A549 (cell line): ENCODE data around the gene ALPG. TPM values are rescaled to one million over a fixed set of nuclear protein-coding genes. Genes with fewer than 3 reads are reported as not detected.
"Not testable (repeated sequence)": the region's sequence is repeated elsewhere in the genome, so short reads cannot be mapped to it uniquely, and the experiment has no call there.

ENCODE experiments used
- ATAC-seq, 2 experiments: fragments of 200-7000 bp in 1 of 2; fragments of >200 bp in 1 of 2; cut with Nextera tagmentation in 1 of 2; cut with Tn5 transposase in 1 of 2; 3 replicates each; pipeline versions ENCODE4 v1.8.0 to v1.9.1; 2018 to 2020; ENCODE audit warnings: mild to moderate bottlenecking in 1 of 2, moderate library complexity in 1 of 2
- CTCF ChIA-PET: fragments of 300-600 bp; sonication (Branson Sonifier 250); formaldehyde crosslinking; extraction: SDS; loops from one replicate; lab custom pipeline; 2021; ENCODE audit warnings: antibody characterized with exemption, inconsistent platforms; lab: Yijun Ruan, JAX
- POLR2A ChIA-PET: fragments of 350-600 bp; formaldehyde crosslinking; extraction: SDS; loops from one replicate; lab custom pipeline; 2021; ENCODE audit warnings: antibody characterized with exemption, inconsistent platforms; lab: Yijun Ruan, JAX
- DNase-seq, 2 experiments: peaks; one replicate each; pipeline versions ENCODE4 v3.0.0 to v3.0.0-alpha.2; 2011 to 2016; ENCODE audit warnings: low read depth in 1 of 2, low spot score in 1 of 2
- FAIRE-seq: peaks from 2 replicates; lab custom pipeline; 2011; peaks lifted over from hg19 to GRCh38; lab: Jason Lieb, UNC
- H3K27ac ChIP-seq, 2 experiments: fragments of >200 bp; sonication (Bioruptor Twin); formaldehyde crosslinking; 3 replicates each; pipeline ENCODE4 v1.5.1; 2016 to 2017
- H3K4me1 ChIP-seq: fragments of >200 bp; sonication (Bioruptor Twin); formaldehyde crosslinking; 3 replicates; pipeline ENCODE4 v1.6.1; 2016
- H3K4me2 ChIP-seq: fragments of >200 bp; sonication (Bioruptor Twin); formaldehyde crosslinking; 3 replicates; pipeline ENCODE4 v1.6.1; 2016
- H3K4me3 ChIP-seq: fragments of >200 bp; sonication (Bioruptor Twin); formaldehyde crosslinking; 3 replicates; pipeline ENCODE4 v1.5.1; 2016
- H3K9me3 ChIP-seq: fragments of >200 bp; sonication (Bioruptor Twin); formaldehyde crosslinking; 3 replicates; pipeline ENCODE4 v1.6.1; 2016
- BCL3 ChIP-seq: fragments of >200 bp; sonication (Bioruptor Twin); formaldehyde crosslinking; IDR thresholded peaks from 3 replicates; pipeline ENCODE4 v1.6.1; 2016
- BHLHE40 ChIP-seq: IDR thresholded peaks from 2 replicates; pipeline ENCODE4 v1.6.1; 2012; ENCODE audit warnings: low read depth, low read length, inconsistent platforms
- CHD2 ChIP-seq: fragments of 150-350 bp; IDR thresholded peaks from 2 replicates; pipeline ENCODE4 v1.6.1; 2014; ENCODE audit warnings: low read length; ENCODE audit not compliant: partially characterized antibody
- CTCF ChIP-seq: fragments of >200 bp; sonication (Bioruptor Twin); formaldehyde crosslinking; IDR thresholded peaks from 3 replicates; pipeline ENCODE4 v1.5.1; 2016
- EHMT2 ChIP-seq: fragments of 200-600 bp; sonication (generic); IDR thresholded peaks from 2 replicates; pipeline ENCODE4 v1.6.1; 2016; ENCODE audit warnings: antibody characterized with exemption, low read depth, mild to moderate bottlenecking, moderate library complexity
- HDAC2 ChIP-seq: fragments of 200-600 bp; sonication (generic); IDR thresholded peaks from 2 replicates; pipeline ENCODE4 v1.6.1; 2016
- HOXB5 ChIP-seq: fragments of 250-450 bp; sonication (Bioruptor Pico); IDR thresholded peaks from 2 replicates; pipeline ENCODE4 v1.5.0; 2020; ENCODE audit warnings: mild to moderate bottlenecking, moderate library complexity
- JUN ChIP-seq, 2 experiments: fragments of >200 bp; sonication (Bioruptor Twin); formaldehyde crosslinking; IDR thresholded peaks; 2 replicates in 1 of 2; 3 replicates in 1 of 2; pipeline ENCODE4 v1.6.1; 2016 to 2017
- JUNB ChIP-seq: fragments of >200 bp; sonication (Bioruptor Twin); formaldehyde crosslinking; IDR thresholded peaks from 2 replicates; pipeline ENCODE4 v1.6.1; 2016
- KDM1A ChIP-seq: fragments of 200-600 bp; sonication (generic); IDR thresholded peaks from 2 replicates; pipeline ENCODE4 v1.6.1; 2016; ENCODE audit warnings: low read depth, mild to moderate bottlenecking
- KDM5A ChIP-seq: fragments of 200-600 bp; sonication (generic); IDR thresholded peaks from 2 replicates; pipeline ENCODE4 v1.6.1; 2016; ENCODE audit warnings: antibody characterized with exemption, mild to moderate bottlenecking
- MYC ChIP-seq: IDR thresholded peaks from 2 replicates; pipeline ENCODE4 v1.6.1; 2012; ENCODE audit warnings: mild to moderate bottlenecking, inconsistent platforms, low read length, improper control_type of control experiment, borderline replicate concordance
- NPAS2 ChIP-seq: fragments of 250-450 bp; sonication (Bioruptor Pico); IDR thresholded peaks from 2 replicates; pipeline ENCODE4 v1.8.0; 2022; ENCODE audit warnings: mild to moderate bottlenecking, moderate library complexity, borderline replicate concordance
- NR3C1 ChIP-seq: fragments of >200 bp; sonication (Bioruptor Twin); formaldehyde crosslinking; IDR thresholded peaks from 3 replicates; pipeline ENCODE4 v1.6.1; 2017
- POLR2AphosphoS2 ChIP-seq: conservative IDR thresholded peaks from 2 replicates; pipeline ENCODE4 v1.6.1; 2012; ENCODE audit warnings: low read length, improper control_type of control experiment, inconsistent platforms
- SMC3 ChIP-seq: fragments of >200 bp; sonication (Bioruptor Twin); formaldehyde crosslinking; IDR thresholded peaks from 3 replicates; pipeline ENCODE4 v1.6.1; 2018; ENCODE audit warnings: inconsistent platforms
- TFCP2L1 ChIP-seq: fragments of 250-450 bp; sonication (Bioruptor Pico); IDR thresholded peaks from 2 replicates; pipeline ENCODE4 v1.5.0; 2021; ENCODE audit warnings: mild to moderate bottlenecking
- USF2 ChIP-seq: fragments of 450-650 bp; IDR thresholded peaks from 2 replicates; pipeline ENCODE4 v1.6.1; 2014; ENCODE audit warnings: antibody characterized with exemption
- WGBS: methylation state at CpG from one replicate; pipeline ENCODE4 v1.1.6; 2017; ENCODE audit errors: missing lambda C conversion rate; 5-methylcytosine and 5-hydroxymethylcytosine counted together
- polyA plus RNA-seq, 4 experiments: library from polyadenylated mRNA; depleted of rRNA in 3 of 4; stranded (reverse); fragments of >200 nt; fragmentation: RNase III in 1 of 4; extraction: RNeasy Plus Mini Kit Qiagen cat#74134 plus additional on column Dnase treatment in 1 of 4; gene quantifications; 2 replicates in 3 of 4; 3 replicates in 1 of 4; pipeline ENCODE4 v1.2.3, GENCODE V29; 2011 to 2017
- TF ChIP-seq, protein P1 (sequence below): fragments of 200-600 bp; sonication (generic); IDR thresholded peaks from 2 replicates; pipeline ENCODE4 v1.6.1; 2016; ENCODE audit warnings: antibody characterized with exemption, mild to moderate bottlenecking, moderate library complexity
- TF ChIP-seq, protein P2 (sequence below): IDR thresholded peaks from 2 replicates; pipeline ENCODE4 v1.6.1; 2012
- TF ChIP-seq, protein P3 (sequence below): fragments of >200 bp; sonication (Bioruptor Twin); formaldehyde crosslinking; IDR thresholded peaks from 2 replicates; pipeline ENCODE4 v1.6.1; 2016
- TF ChIP-seq, protein P4 (sequence below): fragments of 250-450 bp; sonication (Bioruptor Pico); IDR thresholded peaks from 2 replicates; pipeline ENCODE4 v1.5.0; 2020; ENCODE audit warnings: low read depth, mild to moderate bottlenecking, moderate library complexity

ALPG gene
- polyA plus RNA-seq, 2 of the 4 experiments (the other 2 are of a cell fraction), result 0.04 to 0.18 TPM

DNA sequence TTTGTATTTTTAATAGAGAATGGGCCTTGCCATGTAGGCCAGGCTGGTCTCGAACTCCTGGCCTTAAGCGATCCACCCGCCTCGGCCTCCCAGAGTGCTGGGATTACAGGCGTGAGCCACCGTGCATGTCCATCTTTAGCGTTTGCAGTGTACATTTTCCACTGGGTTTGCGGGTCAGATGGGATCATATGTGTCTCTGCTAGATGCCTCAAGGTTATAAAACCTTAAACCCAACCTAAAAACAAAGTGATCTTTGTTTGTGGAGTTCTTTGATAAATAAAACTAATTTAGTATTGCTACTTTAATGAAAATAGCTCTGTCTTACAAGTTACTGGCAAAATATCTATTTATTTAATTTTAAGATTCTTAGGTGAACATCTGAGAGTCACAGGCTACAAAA is 13.1 kb upstream of the ALPG start:
- ATAC-seq, result no peak
- 91% methylated on average over 8 of the region's 8 CpGs for WGBS
- no peak overlapping the region for H3K4me2 ChIP-seq
- no peak for DNase-seq
- ChIA-PET POLR2A (no interaction called here), CTCF (interaction anchor here (0.7 to 1.9 kb wide), 2 partner anchors 46 to 68 kb away, joined by 3 to 5 read pairs; no protein-coding TSS in a partner anchor)
- H3K4me3 ChIP-seq, result no peak overlapping the region
- no peak overlapping the region for H3K27ac ChIP-seq
- H3K9me3 ChIP-seq, result no peaks in the 10 kb centered on the region
- peaks cover 32% of the 10 kb centered on the region for H3K4me1 ChIP-seq
- no peak for FAIRE-seq
- TF ChIP-seq EHMT2 (no peak), HOXB5 (CRISPR knock-in tag) (no peak), HDAC2 (no peak), KDM1A (no peak), TFCP2L1 (no peak), CHD2 (no peak), NPAS2 (no peak), JUNB (no peak), CTCF (no peak), SMC3 (no peak), KDM5A (no peak), NR3C1 (no peak), USF2 (no peak), POLR2AphosphoS2 (no peak), MYC (no peak), JUN (IDR thresholded peaks at IDR 0.05) (no peak)
- TF ChIP-seq, protein P1, sequence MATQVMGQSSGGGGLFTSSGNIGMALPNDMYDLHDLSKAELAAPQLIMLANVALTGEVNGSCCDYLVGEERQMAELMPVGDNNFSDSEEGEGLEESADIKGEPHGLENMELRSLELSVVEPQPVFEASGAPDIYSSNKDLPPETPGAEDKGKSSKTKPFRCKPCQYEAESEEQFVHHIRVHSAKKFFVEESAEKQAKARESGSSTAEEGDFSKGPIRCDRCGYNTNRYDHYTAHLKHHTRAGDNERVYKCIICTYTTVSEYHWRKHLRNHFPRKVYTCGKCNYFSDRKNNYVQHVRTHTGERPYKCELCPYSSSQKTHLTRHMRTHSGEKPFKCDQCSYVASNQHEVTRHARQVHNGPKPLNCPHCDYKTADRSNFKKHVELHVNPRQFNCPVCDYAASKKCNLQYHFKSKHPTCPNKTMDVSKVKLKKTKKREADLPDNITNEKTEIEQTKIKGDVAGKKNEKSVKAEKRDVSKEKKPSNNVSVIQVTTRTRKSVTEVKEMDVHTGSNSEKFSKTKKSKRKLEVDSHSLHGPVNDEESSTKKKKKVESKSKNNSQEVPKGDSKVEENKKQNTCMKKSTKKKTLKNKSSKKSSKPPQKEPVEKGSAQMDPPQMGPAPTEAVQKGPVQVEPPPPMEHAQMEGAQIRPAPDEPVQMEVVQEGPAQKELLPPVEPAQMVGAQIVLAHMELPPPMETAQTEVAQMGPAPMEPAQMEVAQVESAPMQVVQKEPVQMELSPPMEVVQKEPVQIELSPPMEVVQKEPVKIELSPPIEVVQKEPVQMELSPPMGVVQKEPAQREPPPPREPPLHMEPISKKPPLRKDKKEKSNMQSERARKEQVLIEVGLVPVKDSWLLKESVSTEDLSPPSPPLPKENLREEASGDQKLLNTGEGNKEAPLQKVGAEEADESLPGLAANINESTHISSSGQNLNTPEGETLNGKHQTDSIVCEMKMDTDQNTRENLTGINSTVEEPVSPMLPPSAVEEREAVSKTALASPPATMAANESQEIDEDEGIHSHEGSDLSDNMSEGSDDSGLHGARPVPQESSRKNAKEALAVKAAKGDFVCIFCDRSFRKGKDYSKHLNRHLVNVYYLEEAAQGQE, result no peak
- TF ChIP-seq, protein P2, sequence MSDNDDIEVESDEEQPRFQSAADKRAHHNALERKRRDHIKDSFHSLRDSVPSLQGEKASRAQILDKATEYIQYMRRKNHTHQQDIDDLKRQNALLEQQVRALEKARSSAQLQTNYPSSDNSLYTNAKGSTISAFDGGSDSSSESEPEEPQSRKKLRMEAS, result no peak

DNA sequence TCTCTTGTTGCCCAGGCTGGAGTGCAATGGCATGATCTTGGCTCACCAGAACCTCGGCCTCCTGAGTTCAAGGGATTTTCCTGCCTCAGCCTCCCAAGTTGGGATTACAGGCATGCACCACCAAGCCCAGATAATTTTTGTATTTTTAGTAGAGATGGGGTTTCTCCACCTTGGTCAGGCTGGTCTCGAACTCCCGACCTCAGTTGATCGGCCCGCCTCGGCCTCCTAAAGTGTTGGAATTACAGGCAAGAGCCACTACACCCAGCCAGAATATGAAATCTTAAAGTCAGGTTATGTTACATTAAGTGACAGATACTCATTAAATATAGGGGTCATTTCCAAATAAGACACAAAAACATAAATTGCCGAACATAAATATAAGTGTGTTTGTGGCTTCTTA is 12.2 kb upstream of the ALPG start:
- not testable (repeated sequence) for H3K4me2 ChIP-seq, ATAC-seq, DNase-seq, H3K4me3 ChIP-seq, H3K27ac ChIP-seq, H3K9me3 ChIP-seq, FAIRE-seq
- WGBS, result 84% methylated on average over 7 of the region's 7 CpGs
- POLR2A ChIA-PET, result interaction anchor here (0.7 kb wide), 1 partner anchor 277 kb away, joined by 3 read pairs; no protein-coding TSS in a partner anchor
- H3K4me1 ChIP-seq, result peaks cover 24% of the 10 kb centered on the region
- CTCF ChIA-PET, result interaction anchor here (1.9 kb wide), 1 partner anchor 45 kb away, joined by 5 read pairs; no protein-coding TSS in a partner anchor

GRCh38 chr2:232395586-232395985 is 11.1 kb upstream of the ALPG start:
- H3K27ac ChIP-seq, result peak overlapping the region; percentile 34 to 40; a peak in 4 of 6 replicates

More at GRCh38 chr2:232395586-232395985, 11.1 kb upstream of the ALPG start:
- FAIRE-seq, result no peak
- POLR2A ChIA-PET, result no interaction called here
- no peak overlapping the region for H3K4me3 ChIP-seq
- CTCF ChIA-PET, result no interaction called here
- TF ChIP-seq, protein P3, sequence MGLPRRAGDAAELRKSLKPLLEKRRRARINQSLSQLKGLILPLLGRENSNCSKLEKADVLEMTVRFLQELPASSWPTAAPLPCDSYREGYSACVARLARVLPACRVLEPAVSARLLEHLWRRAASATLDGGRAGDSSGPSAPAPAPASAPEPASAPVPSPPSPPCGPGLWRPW, result no peak
- no peak for TF ChIP-seq BCL3
- TF ChIP-seq, protein P4, sequence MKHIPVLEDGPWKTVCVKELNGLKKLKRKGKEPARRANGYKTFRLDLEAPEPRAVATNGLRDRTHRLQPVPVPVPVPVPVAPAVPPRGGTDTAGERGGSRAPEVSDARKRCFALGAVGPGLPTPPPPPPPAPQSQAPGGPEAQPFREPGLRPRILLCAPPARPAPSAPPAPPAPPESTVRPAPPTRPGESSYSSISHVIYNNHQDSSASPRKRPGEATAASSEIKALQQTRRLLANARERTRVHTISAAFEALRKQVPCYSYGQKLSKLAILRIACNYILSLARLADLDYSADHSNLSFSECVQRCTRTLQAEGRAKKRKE (CRISPR knock-in tag), result no peak
- TF ChIP-seq, protein P1, result no peak
- no peak for TF ChIP-seq BHLHE40
- no peak overlapping the region for H3K4me2 ChIP-seq
- no peaks in the 10 kb centered on the region for H3K9me3 ChIP-seq
- no peak for ATAC-seq
- peaks cover 24% of the 10 kb centered on the region; the same call in 2 of the 3 replicates for H3K4me1 ChIP-seq
- no peak for DNase-seq
- WGBS, result 95% methylated on average over 1 of the region's 1 CpG
